HG03565 (cell line): ENCODE measurements around the gene MEX3B.
A peak's percentile ranks its signal among the peaks of the same experiment; 100 is the strongest.
"Not testable (repeated sequence)": the region's sequence is repeated elsewhere in the genome, so short reads cannot be mapped to it uniquely, and the experiment has no call there.

Source experiments
- ATAC-seq: cut with Tn5 transposase; IDR thresholded peaks from one replicate; pipeline ENCODE4 v1.9.1; 2021; ENCODE audit warnings: mild to moderate bottlenecking, moderate library complexity; ENCODE audit not compliant: unreplicated experiment

The MEX3B gene

DNA sequence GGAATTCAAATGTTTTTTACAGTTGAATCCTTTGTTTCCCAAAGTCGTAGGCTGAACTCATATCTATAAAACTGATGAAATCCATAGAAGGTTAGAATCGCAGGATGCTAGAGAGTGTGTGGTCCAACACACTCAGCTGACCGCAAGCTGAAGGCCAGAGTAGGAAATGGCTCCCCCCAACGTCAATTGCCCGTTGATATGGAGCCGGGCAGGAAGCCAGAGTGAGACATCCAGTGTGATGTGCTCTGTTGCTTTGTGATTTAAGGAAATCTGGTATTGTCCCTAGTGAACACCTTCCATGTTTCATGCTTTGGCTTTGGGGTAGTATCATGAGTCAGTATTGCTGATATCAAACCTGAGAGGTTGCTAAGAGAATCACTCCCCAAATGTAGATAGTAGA lies 5.8 kb upstream of the MEX3B start:
- ATAC-seq: no peak

DNA sequence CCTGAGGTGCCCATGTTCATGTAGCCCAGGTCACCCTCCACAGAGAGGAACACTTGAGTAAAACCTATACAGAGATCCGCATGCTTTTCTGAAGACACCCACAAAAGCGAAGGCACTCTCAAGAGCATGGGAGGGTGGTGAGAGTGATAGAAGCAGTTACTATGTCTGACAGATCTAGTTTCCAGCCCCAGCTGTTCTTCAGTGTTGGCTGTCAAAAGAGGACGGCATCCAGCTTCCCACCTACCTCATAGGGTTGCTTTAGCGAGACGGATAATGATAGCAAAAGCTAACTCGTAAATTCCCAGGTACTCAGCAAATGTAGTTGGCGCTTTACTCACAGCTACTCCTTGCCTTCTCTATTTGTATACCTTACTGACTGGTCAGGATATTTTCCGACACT lies 3.0 kb upstream of the MEX3B start:
- ATAC-seq: no peak

DNA sequence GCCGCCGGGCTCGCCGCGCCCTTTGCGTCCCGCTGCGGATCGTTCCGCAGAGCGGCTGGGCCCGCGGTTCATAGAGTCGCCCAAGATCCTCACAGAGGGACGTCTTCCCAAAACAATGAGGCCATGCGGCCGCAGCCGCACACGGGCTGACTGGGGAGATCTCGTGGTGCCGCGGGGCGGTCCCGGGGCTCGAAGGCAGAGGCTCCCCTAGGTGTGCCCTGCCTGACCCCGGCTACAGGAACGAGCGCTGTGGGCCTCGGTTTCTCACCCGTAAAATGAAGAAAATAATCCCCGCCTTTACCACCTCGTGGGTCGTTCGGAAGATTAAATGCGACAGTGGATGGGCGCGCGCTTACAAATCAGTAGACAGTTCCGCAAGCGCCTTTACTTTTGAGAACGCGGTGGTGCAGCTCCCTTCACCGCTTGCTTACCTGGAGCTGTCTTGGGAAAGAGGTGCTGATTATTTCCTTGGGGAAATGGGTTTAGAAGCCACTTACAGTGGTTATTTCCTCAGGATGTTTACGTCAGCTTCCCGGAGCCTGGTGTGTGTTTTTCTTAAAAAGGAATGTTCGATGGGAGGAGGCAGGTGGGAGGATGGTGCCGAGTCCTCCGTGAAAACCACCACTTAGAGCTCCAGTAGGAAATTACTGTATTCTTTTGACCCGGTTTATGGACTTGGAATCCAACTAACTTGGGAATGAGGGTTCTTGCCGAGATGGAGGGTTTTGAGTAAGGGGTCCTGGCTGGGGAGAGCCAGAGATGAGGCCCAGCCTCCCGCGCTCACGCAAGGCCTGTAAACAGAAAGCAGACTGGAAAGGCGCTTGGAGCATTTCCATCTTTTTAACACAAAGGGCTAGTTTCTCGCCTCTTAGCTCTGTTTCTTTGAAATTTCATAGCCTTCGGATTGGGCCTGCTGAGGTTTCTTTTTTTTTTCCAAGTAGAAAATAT lies 1.9 kb upstream of the MEX3B start:
- ATAC-seq: peak; percentile 4

DNA sequence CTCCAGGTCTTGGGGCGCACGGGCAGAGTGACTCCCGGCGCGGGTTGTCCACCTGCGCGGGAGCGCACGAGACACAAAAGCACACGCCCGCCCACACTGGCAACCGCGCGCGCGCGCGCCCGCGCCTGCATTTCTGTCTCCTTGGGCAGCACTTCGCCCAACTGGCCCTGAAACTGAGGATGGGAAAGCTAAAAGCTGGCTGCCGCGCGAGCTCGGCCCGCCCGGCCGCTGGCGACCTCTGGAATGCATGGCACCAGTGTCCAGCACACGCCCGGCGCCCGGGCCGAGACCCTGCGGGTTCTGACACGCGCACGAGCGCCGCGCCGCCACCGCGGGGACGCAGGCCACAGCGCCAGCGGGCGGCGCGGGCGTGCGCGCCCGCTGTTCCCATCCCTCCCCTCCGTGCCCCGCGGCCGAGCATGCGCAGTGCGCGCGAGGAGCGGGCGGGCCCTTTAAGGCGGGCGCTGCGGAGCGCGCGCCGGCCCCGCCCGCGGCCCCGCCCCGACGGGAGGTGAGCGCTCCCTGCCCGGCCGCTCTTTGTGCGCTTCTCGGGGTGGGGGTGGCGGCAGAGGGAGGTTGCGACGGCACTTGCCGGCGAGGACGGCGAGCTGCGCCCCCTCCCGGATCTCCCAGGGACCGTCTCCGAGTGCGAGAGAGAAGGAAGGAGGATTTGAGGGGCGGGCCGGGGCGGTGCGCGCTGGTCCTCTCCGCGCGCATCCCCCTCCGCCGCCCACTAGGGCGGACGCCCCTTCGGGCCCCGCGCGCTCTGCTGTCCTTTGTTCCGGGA lies 1.0 kb upstream of the MEX3B start:
- peak; percentile 60 for ATAC-seq

DNA sequence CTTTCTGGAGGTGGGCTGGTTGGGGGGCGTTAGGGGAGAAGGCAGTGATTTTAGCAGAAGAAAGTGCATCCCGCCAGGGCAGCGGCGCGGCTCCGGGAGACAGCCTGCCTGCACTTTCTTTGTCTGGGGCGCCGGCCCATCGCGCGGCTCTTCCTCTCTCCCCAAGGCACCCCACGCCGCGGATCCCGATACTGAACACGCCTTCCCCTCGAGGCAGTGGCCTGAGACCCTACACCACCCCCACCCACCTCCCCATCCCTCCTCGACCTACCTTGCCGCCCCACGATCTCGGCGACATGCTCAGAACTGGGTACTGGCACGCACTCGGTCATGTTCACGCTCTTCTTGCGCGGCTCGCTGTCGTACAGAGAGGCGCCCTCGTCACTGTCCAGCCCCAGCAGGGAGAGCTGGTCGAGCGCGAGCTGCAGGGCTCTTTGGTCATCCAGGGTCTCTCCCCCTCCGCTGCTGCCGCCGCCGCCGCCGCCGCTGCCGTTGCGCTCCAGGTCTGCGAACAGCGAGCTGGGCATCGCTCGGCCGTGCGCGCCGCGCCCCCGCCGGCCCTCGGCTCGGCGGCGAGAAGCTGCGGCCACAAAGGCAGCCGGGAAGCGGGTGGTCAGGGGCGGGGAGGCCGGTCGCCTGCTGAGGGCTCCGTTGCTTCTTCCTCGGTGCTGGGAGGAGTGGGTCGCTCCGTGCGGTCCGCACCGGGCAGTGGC lies 483 bp downstream of the MEX3B start:
- no peak for ATAC-seq

DNA sequence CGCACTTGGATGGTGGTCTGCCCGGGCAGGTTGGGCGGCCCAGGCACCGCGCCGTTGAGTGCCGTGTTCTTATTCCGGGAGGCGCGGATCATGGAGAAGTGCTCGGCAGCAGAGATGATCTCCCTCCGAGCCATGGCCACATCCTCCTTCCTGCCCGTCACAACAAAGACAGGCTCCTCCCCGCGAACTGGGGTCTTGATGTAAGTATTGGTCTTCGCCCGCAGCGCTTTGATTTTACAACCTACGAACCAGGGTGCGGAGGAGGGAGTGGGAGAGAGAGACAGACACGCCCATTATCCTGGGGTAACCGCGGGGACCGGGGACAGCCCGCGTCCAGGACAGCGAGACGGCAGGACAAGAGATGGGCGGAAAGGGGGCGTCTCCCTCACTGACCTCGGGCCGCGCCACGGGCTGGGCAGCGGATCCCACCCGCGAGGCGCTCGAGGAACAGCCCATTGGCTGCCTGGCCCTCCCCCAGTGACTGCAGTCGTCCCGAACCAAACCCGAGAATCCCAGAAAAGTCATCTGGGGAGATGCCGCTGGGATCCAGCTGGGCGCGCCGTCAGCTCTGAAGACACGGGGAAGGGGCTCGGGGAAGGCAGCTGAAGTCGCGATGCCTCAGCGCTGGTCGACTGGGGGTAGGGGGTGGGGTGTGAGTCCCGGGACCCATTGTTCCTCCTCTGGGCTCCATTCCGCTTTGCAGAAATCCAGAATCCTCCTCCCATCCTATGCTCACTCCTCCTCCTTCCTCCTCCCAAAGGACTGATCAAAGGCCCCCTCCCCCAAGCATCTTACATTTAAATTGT lies 1.2 kb downstream of the MEX3B start:
- no peak for ATAC-seq

DNA sequence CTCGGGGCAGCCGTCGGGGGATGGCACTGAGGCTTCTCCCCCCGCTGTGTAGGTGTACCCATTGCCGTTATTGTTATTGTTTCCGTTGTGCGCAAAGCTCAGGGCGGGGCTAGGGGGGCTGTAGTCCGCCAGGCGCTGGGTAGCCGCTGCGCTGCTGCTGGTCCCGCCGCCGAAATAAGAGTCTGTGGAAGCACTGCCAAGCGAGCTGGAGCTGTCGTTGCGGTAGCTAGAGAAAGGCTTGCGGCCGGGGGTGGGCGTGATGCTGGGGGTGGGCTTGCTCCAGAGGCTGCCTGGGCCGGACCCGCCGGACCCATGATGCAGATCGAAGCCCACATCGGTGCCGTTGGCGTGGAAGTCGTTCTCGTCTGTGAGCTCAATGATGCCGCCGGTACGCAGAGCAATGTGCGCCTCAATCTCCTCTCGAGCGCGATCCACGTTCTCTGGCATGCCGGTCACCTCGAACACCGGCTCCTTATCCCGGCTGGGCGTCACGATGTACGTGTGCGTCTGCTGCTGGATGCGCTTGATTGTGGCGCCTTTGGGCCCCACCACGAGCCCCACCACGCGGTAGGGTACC lies 1.9 kb downstream of the MEX3B start:
- ATAC-seq: no peak

DNA sequence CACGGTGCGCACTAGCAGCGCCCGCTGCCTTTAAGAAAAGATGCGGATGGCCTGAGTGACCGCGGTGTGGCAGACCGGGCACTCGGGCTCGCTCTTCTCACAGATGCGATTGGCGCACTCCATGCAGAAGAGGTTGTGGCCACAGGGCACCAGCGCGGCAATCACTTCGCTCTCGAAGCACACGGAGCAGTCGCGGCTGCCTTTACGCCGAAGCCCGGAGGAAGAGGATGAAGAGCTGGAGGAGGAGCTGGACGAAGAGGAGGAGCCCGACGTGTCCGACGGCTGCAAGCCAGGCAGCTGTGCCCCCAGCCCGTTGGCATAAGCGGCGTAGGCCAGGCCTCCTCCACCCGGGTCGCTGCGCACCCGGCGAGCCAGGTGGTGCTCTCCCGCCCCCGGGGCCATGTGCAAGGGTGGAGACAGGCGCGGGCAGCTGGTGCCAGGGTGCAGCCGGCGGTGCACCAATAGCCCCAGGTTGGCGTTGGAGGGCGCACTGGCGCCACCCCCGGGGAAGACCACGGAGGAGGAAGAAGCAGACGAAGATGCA lies 2.6 kb downstream of the MEX3B start:
- no peak for ATAC-seq

DNA sequence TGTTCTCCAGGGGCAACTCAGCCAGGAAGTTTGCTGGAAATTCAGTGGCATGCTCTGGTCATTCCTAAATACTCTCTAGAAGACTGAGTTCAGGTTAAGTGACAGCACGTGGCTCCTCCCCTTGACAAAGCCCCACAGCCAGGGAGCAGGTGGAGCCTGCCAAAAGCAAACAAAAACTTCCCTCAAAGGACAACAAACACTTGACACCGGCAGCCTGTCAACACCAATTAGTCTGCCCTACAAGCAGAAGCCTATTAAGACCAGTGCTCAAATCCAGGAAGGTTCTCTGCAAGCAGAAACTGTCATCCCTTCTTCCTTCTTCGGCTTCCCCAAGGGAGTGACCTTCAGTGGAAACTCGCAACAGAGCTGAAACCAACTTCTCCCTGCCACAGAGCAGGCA lies 5.0 kb downstream of the MEX3B start:
- ATAC-seq: no peak

DNA sequence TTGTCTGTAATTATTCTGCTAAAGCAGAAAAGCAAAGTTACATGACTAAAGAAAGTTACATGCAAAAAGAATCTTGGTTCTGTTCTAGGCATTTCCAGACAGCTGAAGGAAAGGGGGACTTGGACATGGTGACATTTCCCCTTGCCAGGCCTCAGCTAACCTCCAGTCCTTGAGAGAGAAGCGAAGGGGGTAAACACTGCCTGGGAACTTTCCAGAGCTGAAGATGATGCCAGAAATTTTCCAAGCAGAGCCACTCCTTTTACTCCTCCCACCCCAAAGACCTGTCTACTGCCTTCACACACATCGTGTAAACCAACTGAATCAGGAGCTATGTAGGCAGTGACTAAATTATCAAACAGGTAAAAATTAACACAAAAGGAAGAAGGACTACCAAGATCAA lies 5.4 kb downstream of the MEX3B start:
- ATAC-seq: no peak

DNA sequence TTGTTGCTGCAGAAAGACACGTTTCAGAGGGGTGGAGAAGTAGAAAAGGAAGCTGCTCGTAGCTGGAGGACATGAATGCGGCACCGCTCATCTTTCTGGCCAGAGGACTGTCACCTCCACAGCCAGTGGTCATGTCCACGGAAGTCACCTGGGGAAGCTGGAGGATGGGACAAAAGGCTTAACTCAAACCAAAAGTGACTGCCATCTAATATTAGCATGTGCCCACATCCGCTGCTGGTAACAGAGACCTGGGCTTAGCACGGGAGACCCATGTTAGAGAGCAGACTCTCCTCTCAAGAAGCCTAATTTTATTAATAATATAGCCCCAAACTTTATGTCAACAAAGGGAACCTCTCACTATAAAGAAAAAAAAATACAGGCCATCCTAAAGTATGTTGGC lies 5.9 kb downstream of the MEX3B start:
- ATAC-seq: no peak

DNA sequence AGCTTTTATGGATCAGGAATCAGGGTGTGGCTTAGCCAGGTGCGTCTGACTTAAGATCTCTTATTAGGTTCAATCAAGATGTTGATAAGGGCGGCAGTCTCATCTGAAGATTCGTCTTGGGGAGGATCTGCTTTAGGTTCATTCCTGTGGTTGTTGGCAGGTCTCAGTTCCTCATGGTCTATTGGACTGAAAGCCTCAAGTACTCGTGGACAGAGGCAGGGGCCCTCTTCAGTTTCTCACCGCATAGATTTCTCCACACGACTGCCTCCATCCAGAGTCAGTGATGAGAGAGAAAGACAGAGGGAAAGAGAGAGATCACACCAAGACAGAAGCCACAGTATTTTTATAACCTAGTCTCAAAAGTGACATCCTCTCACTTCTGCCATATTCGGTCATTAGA lies 9.4 kb downstream of the MEX3B start:
- no peak for ATAC-seq

DNA sequence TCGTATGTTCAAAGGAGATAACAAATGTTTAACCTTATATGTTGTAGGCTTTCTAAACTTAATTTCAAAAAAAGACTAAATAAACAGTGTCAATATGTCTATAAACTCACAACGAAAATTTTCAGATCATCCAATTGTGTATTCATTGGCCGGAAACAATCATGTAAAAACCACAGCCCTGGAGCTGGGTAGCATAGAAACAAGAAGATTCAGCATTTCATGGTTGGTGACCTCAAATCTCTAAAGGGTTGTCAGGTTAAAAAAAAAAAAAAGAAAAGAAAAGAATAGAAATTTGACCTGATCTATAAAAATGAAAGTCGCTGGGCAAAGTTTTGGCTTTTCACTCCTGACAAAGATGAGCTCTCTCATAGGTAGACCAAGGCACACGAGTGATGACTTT lies 13.9 kb downstream of the MEX3B start:
- no peak for ATAC-seq

DNA sequence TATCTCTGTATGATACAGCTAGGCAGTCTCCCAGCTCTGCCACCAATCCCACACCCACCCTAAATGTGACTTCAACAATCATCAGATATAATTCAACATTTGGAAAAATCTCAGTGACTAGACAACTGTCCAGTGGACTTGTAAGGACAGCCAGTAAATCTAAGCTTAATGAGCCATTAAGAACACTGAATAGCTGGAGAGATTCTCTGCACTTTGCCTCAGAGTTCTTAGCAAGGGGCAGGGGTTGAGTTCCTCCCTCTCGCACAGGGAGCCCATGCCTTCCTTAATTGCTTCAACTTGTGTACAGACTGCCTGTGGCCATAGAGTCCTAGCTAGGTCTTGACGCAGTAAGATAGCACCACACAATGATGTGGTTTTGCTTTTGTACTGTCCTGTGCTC lies 15.6 kb downstream of the MEX3B start:
- ATAC-seq: no peak

DNA sequence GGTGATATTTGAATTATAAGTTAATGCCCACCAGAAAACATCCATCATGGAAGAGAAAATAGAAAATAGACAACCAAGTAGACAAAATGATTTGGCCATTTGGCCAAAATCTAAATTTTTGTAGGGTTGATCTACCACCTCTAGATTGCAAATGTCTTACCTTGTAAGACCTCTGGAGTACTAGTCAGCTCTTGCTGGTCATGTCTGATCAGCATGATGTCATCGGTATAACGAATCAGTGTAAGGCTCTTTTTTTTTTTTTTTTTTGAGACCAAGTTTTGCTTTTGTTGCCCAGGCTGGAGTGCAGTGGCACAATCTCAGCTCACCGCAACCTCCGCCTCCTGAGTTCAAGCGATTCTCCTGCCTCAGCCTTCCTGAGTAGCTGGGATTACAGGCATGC lies 17.7 kb downstream of the MEX3B start:
- not testable (repeated sequence) for ATAC-seq

DNA sequence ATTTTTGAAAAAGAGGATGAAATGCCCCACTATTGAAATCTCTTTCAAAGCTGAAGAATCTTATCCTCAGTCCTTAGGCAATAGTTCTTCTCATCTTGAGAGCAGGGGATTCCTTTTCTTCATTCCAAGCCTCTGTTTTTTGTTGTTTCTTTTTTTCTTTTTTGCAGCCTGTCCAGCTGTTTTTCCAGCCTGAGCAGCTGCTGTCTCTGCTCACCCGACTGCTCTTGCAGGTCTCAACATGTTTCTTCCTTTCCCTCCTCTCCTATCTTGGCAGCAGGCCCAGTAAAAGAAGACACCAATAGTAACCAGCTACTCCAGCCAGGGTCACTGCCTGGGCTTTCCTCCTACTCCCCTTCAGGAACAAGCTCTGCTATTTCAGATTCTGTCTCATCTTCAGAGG lies 23.8 kb downstream of the MEX3B start:
- ATAC-seq: no peak

DNA sequence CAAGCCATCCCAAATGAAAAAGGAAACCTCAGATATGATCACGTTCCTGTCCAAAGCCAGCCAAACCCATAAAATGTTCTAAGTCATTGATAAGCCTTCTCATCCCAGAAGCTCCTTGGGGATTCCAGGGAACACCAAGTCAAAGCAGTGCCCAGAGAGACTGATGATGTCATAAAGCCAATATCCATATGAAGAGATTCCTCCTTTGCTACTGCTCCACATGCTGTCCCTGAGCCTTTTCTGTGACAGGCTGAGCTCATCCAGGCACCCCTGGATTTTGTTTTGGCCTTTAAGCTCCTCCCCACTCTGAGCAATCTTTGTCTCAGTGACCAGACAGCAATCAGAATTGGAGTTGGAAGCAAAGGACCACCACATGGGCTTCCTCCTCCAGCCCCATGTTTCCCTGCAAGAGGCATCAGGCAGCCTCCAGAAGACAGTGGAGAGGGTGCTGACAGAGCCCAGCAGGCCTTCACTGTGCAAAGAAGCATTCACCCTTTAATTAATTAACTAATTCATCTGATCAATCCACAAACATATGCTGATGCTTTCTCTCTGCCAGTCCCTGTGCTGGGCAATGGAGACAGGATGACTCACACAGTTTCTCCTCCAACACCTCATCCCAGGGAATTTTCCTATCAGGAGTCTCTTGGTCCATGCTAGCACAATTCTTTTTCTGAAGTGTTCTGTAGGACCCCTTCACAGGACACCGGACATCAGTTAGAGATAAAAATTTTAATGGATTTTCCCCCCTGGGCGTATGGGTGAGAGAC lies 25.0 kb downstream of the MEX3B start:
- no peak for ATAC-seq

DNA sequence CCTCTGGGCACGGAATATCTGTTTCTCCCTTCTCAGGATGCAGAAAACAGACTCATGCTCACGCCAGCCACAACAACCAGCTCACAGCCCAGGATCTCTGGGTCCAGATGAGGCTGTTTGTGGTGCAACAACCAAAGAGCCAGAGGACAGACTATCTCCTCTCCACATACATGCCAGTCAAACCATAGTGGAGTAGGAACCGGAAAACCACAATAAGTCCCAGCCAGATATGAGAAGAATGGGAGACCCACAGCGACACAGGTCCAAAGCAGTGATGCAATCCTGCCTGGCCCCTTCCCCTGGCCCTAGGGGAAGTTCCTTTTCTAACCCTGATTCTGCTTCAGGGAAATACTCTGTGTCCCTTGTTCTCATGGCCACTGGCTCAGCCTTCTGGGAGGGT lies 27.6 kb downstream of the MEX3B start:
- no peak for ATAC-seq

DNA sequence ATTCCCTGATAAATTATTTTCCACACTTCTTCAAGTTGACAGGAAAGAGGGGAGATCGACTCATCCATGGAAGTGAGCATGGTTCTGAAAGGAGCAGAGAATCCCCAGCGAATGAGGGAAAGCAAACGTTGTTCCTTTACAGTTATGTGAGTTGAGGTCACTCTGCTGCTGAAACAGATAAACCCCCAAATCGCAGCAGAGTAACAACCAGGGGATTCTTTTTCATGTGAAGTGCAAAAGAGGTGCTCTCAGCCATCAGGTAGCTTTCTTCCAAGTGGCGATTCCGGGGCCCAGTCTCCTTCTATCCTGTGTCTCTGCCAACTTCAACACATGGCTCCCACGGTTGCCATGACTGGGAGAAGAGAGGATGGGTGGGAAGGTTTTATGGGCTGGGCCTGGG lies 28.2 kb downstream of the MEX3B start:
- ATAC-seq: no peak
